HG03135 (cell line): ENCODE data around the gene PARD3.

Experiments
- ATAC-seq: cut with Tn5 transposase; IDR thresholded peaks from one replicate; pipeline ENCODE4 v1.9.1; 2021; ENCODE audit warnings: mild to moderate bottlenecking, moderate library complexity; ENCODE audit not compliant: unreplicated experiment

The PARD3 gene

GRCh38 chr10:34551295-34551694 lies 263.8 kb downstream of the PARD3 start:
- no peak for ATAC-seq

GRCh38 chr10:34549953-34550352 lies 265.1 kb downstream of the PARD3 start:
- no peak for ATAC-seq

DNA sequence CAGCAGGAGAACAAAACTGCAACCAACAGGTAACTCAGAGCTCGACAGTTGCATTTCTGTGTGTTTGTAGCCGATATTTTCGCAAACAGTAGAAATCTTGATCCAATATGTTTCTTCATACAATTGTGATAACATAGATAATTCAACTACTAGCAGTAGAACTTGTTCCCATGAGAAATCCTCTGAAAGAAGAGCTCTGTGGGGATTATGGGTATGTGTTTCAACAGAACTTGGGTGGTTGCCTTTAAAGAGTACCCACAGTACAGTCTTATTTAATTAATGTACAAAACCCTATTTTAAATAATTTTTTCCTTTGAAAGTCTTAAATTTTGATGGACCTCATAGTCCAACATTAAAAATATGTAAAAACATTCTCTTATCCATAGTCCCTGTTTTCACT lies 266.1 kb downstream of the PARD3 start:
- no peak for ATAC-seq

GRCh38 chr10:34548466-34548865 lies 266.6 kb downstream of the PARD3 start:
- ATAC-seq = no peak

DNA sequence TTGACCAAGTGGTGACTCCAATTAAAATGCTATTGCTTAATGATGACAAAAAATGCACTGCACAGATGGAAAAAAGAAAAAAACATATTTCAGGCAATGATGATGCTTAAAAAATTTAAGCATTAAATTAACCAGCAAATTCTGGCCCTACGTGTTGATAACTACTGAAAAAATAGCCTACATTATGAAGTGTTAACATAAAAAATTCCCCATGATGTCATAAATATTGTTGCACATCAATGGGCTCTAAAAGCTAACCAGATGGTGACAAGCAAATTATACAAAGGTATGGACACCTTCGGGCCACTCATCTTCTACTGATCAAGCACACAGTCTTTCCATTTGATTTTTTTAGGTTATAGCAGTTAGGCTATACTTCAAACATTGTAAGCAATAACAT lies 267.4 kb downstream of the PARD3 start:
- no peak for ATAC-seq

DNA sequence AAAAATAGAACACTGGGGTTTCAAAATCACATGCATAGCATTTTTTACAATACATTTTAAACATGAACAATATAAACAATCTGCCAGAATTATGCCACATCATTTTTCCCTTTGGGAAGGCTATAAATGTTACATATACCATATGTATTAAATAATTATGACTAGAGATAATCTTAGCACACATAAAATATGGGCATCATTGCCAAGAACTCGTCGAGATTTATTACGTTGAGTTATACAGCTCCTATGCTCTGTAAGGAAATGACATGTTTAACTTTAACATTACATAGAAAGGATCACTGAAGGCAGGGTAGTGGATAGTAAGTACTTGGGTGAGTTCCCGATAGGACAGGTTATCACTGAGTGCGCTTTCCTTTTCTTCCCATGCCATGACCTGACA lies 267.8 kb downstream of the PARD3 start:
- ATAC-seq = no peak

DNA sequence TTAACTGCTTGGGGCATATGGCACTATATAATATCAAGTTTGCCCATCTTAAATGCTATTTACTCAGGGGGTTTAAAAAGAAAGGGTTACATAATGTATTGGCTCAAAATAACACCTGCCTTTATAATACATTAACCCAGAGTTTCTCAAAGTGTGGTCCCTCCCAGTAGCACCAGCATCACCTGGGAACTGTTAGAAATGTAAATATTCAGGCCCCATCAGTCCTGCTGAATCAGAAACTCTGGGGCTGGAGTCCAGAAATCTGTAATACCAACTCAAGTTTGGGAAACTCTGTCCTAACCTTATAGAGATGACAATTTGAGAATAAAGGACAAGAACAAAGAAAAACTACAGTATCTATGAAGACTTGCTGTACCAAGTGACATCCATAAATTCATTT lies 270.7 kb downstream of the PARD3 start:
- no peak for ATAC-seq

- ATAC-seq = no peak
Measured at GRCh38 chr10:34543716-34544115, 271.4 kb downstream of the PARD3 start.

DNA sequence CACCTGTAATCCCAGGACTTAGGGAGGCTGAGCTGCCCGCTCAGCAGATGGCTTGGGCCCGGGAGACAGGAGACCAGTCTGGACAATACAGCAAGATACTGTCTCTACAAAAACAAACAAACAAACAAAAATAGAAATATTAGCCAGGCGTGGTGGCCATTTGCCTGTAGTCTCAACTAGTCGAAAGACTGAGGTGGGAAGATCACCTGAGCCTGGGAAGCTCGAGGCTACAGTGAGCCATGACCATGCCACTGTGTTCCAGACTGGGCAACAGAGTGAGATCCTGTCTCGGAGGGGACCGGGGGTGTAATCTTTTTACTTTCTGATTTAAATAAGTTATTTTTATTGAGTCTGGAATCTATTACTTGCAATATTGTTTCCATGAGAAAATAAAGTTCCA lies 274.6 kb downstream of the PARD3 start:
- no peak for ATAC-seq

DNA sequence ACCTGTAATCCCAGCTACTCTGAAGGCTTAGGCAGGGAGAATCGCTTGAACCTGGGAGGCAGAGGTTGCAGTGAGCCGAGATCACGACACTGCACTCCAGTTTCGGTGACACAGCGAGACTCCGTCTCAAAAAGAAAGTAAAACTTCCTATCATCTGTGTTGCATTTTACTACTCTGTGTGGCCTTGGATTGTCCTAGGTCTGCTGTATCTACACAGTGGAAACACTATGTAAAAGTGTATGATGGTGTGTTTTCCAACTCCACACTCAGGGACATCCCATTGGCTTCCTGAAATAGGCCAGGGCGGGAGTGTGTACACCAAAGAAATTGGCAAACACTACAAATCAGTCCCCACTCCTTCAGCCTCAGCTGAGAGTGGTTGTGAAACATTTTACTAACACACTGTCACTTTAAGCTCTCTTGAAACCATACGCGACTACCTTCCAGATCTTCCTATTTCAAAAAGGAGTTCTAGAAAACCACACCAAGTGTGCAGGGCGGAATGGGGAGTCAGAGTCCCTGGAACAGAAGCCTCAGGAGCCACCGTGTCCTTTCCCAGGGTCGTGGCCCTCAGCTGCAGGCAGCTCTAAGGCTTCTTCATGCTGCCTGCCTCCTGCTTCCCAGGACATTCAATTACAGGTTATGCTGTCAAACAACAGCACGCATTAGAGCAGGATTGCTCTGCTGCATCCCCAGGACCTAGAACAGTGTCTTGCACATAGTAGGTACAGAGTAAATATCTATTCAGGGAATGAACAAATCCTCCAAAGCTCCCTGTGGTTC lies 275.4 kb downstream of the PARD3 start:
- ATAC-seq = no peak

DNA sequence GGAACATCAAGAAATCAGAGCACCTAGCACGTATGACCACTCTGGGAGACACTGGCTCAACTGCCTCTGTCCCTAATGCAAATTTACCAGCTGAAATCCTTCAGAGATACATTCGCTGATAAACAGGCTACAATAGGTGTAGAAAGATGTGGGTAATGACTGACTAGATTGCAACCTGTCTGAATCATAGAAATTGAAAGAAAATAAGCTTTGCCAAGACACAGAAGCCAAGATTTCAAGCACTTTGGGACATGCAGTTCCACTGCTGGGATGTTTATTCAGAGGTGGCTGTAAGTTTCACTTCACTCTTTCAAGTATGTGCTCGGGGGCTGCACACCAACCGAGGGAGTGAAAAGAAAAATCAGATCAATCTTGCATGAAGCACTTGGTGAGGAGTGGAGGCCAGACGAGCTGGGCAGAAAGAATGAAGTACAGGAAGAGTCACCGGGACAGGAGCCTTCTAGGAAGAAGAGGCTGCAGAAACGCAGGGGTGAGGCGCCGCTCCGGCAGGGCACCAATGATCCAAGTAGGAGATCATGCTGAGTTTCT lies 276.7 kb downstream of the PARD3 start:
- peak; percentile 45 for ATAC-seq

GRCh38 chr10:34537629-34538231 lies 277.4 kb downstream of the PARD3 start:
- peak; percentile 87 for ATAC-seq

GRCh38 chr10:34535872-34536271 lies 279.2 kb downstream of the PARD3 start:
- ATAC-seq = no peak

DNA sequence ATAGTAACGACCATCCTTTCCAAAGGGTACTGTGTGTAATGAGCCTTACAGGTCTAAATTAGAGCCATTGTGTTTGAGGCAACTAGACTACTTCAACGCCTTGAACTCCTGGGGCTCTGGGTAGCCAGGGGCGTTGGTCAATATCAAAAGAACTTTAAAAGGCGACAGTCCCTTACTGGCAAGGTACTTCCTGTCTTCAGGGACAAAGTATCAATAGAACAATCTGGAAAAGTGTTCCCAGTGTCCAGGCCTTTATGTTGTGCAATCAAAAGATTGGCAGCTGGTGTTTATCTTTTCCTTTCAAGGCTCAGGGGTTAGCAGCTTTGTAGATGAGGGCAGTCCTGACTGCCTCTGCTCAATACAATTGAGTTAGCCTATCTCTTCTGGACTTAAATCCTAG lies 284.3 kb downstream of the PARD3 start:
- ATAC-seq = no peak

DNA sequence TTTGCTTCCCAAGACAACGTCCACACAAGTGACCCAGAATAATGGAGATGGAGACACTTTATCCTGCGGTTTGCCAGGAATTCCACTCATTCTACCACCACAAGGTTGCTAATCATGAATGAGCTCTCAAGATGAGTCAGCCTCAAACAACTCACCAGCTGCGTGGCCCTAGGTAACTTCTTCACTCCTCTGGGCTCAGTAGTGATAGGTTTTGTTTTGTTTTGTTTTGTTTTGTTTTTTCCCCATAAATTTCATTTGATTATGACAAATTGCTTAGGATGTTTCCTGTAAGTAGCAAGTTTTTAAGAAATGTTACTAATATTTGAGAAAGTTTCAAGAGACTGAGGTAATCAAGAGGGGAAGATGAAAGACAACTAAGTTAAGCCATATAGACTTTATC lies 286.8 kb downstream of the PARD3 start:
- ATAC-seq = peak; percentile 54

DNA sequence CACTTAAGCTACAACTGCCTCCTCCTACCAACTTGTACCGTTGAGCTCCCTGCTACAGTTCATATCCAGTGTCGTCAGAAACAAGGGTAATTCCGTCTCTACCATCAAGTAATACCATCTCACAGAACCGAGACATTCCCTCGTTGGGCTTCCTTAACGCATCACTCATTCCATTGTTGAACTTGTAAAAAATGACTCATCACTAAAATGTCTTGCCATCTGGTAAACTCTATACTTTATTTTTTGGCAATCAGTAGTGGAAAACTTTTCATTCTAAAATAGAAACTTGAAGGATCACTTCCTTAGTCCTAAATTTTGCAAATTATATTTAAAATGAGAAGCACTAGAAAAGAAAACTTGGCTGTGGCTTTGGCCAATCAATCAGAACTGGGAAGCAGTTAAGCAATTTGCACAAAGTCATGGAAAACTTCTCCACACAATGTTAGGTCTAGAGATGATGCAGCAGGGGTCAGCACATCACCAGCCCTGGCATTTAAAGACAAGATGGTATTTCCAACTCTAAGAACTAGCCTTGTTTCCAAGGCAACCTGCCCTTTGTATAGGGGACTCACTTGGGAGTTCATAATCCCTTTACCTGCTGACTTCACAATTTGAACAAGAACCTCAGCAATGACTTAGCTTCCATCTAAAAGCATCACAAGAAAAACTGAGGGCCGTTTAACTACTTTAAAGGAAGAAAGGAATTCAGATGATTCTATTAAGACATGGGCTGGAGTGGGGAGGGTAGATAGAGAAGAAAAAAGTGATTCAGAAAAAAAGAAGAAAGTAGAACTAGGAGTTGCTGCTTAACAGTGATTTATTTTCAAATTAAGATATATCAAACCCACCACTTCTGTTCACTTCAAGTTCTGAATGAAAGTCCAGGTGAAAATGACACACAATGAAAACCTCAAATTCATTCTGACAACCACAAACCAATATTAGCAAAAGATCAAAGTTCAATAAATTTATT lies 288.1 kb downstream of the PARD3 start:
- no peak for ATAC-seq

DNA sequence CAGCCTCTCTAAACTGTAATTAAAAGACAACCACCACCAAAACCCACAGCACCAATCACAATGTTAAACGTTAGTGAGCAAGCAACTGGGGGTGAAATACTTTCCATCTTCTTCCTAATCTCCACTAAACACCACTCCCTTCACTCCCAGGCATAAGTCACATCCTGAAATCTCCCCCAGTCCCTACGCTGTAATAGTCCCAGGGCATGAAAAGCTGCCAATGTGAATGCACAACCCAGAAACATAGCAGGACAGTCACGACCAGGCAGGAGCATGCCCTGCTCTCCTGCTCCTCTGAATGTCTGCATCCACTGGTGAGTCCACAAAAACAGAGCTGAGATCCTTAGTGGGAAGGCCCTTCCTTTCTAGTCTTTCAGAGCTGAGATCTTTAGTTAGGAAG lies 288.9 kb downstream of the PARD3 start:
- no peak for ATAC-seq

DNA sequence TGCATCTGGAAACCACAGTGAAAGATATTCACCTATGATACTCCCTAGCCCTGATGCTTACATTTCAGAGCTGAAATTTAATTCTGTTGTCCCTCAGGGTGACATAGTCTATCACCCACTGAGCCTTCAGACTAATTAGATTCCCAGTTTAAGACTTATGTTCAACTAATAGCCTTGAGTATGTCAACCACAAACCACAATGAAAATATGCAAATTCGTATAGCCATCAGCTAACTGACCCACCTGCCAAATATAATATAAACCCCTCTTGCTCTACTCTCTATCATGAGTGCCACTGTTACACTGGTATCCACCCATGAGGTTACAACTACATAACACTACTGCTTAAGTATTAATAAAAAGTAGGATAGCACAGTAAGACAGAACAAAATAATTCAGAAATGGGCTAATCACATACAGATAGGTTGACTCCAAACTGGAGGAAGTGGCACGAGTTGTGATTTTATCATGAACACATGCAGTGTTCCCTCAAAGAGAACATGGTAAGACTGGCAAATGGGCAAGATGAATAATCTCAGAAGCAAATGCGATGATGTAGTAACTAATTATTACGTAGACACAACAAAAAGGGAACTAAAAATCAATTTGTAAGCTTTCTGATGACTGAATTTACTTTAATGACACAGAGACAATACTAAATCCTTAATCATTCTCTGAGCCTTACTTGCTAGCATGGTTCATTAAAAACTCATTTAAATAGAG lies 290.6 kb downstream of the PARD3 start:
- ATAC-seq = no peak

GRCh38 chr10:34523017-34523767 lies 291.9 kb downstream of the PARD3 start:
- no peak for ATAC-seq

DNA sequence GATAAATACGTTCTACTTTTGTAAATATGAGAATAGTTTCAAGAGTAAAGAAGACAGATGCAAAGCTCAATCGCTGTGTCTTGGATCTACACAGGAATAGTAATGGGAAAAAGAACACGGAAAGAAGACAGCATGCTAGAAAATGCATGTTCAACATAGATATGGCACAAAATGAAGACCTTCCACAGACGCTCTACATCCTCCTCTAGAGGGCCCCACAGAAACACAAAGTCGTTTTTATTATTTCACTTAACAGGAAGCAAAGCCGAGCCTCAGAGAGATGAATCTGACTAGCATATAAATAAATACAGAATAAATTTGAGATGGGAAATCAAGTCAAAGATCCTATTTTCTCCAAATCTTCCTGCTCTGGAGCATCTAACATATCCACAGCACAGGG lies 292.6 kb downstream of the PARD3 start:
- ATAC-seq = no peak
